CD4-positive, alpha-beta memory T cell (primary cell): Measurements from ENCODE around the gene PMM2. TPM values are rescaled to one million over a fixed set of nuclear protein-coding genes. Genes with fewer than 3 reads are reported as not detected.
A peak's percentile ranks its signal among the peaks of the same experiment; 100 is the strongest.
"Not testable (repeated sequence)": the region's sequence is repeated elsewhere in the genome, so short reads cannot be mapped to it uniquely, and the experiment has no call there.

ENCODE experiments used
- CTCF ChIA-PET: fragments of 350-600 bp; sonication (Branson Sonifier 250); formaldehyde crosslinking; loops from one replicate; lab custom pipeline; 2021; ENCODE audit warnings: inconsistent platforms; ENCODE audit not compliant: partially characterized antibody; lab: Charles Lee
- POLR2A ChIA-PET: fragments of 350-600 bp; sonication (Branson Sonifier 250); formaldehyde crosslinking; loops from one replicate; lab custom pipeline; 2021; ENCODE audit not compliant: partially characterized antibody; lab: Charles Lee
- DNase-seq, 5 donors: peaks; one replicate each; pipeline versions ENCODE4 v3.0.0 to v3.0.0-alpha.2; 2020 to 2022; ENCODE audit warnings: mixed read lengths in 1 of 5
- H3K27ac ChIP-seq: one replicate; pipeline ENCODE4 v1.7.0; 2013; ENCODE audit warnings: low read depth, low read length
- H3K27me3 ChIP-seq: 2 replicates; pipeline ENCODE4 v1.7.0; 2013; ENCODE audit warnings: mild to moderate bottlenecking, low read length, moderate library complexity; ENCODE audit not compliant: insufficient read depth
- H3K36me3 ChIP-seq: 2 replicates; pipeline ENCODE4 v1.7.0; 2013; ENCODE audit warnings: mild to moderate bottlenecking, low read length, moderate library complexity; ENCODE audit not compliant: insufficient read depth
- H3K4me1 ChIP-seq: 2 replicates; pipeline ENCODE4 v1.7.0; 2013; ENCODE audit warnings: mild to moderate bottlenecking, low read length, moderate library complexity; ENCODE audit not compliant: insufficient read depth
- H3K4me3 ChIP-seq, 2 donors: one replicate each; pipeline ENCODE4 v1.7.0; 2013; ENCODE audit warnings: low read length in 2 of 2, mild to moderate bottlenecking in 1 of 2
- H3K9me3 ChIP-seq, 2 donors: one replicate each; pipeline ENCODE4 v1.7.0; 2013; ENCODE audit warnings: low read length in 2 of 2, control low read depth in 1 of 2; ENCODE audit not compliant: control insufficient read depth in 1 of 2
- H3K27ac Mint-ChIP-seq, 7 donors: one replicate each; pipeline ENCODE4 v1.8.0; 2020 to 2021; ENCODE audit warnings: mixed read lengths in 7 of 7, mild to moderate bottlenecking in 6 of 7, inconsistent platforms in 3 of 7, moderate library complexity in 3 of 7
- H3K27me3 Mint-ChIP-seq, 2 donors: one replicate each; pipeline ENCODE4 v1.8.0; 2020 to 2021; ENCODE audit warnings: mixed read lengths in 2 of 2
- H3K36me3 Mint-ChIP-seq, 2 donors: one replicate each; pipeline ENCODE4 v1.8.0; 2020 to 2021; ENCODE audit warnings: mixed read lengths in 2 of 2, inconsistent platforms in 1 of 2, mild to moderate bottlenecking in 1 of 2
- H3K4me1 Mint-ChIP-seq, 4 donors: one replicate each; pipeline ENCODE4 v1.8.0; 2020 to 2021; ENCODE audit warnings: mixed read lengths in 4 of 4, mild to moderate bottlenecking in 1 of 4
- H3K4me3 Mint-ChIP-seq, 8 donors: one replicate each; pipeline ENCODE4 v1.8.0; 2020 to 2021; ENCODE audit warnings: mixed read lengths in 8 of 8, mild to moderate bottlenecking in 7 of 8, moderate library complexity in 6 of 8, inconsistent platforms in 3 of 8
- H3K9me3 Mint-ChIP-seq, 8 donors: one replicate each; pipeline ENCODE4 v1.8.0; 2020 to 2021; ENCODE audit warnings: mixed read lengths in 8 of 8, mild to moderate bottlenecking in 5 of 8, inconsistent platforms in 3 of 8, moderate library complexity in 1 of 8
- intact Hi-C: fragments of 100-400 bp; cut with micrococcal nuclease; formaldehyde crosslinking; loops from one replicate; pipeline ENCODE4 v1.15.1; 2023
- polyA plus RNA-seq, 2 donors: library from polyadenylated mRNA; unstranded; fragments of 300-500 nt; fragmentation: Illumina TruSeq; gene quantifications; one replicate each; pipeline ENCODE4 v1.2.3, GENCODE V29; 2021
- total RNA-seq, 2 experiments: library from RNA; stranded (reverse); gene quantifications; one replicate each; pipeline ENCODE4 v1.2.3, GENCODE V29; 2021

PMM2 gene
- total and polyA plus RNA-seq, 4 experiments from 2014 or later: 21.2 to 61.7 (median 43.4) TPM

DNA sequence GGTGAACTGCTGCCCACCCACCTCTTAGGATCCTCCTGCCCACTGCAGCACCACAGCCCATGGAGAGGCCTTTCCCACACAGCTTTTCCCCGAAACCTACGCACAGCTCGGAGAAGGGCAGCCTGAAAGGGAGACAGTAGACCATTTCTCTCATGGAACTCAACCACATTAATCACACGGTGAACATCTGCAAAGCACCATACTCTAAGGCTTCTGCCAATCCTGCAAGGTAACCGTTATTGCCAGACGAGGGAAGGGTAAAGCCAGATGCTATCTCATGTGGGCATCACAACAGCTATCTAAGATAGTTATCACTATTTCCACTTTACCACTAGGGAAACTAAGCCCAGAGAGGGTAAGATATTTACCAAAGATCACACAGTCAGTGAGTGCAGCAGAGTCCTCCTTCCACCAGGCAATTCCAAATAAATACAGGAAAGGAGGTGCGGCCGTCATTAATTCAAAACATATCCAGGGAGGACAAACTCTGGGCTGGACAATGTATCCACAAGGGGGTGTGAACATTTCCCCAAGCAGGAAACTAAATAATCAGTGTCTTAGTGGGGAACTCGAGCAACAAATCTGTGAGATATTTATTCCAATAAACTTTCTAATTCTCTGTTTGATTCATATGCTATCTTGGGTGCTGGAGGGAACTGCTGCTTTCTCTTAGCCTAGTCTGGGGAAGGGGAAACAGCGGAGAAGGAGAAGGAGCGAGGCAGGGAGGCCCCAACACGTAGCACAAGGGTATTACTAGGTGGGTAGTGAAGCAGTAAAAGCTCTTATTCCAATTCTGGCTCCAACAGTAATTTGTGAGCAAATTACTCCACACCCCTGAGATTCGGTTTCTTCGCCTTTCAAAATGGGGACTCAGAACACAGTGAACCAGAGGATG lies 923 bp upstream of the PMM2 start:
- peak overlapping the region; percentile 88 to 97 (median 94) for H3K27ac Mint-ChIP-seq

DNA sequence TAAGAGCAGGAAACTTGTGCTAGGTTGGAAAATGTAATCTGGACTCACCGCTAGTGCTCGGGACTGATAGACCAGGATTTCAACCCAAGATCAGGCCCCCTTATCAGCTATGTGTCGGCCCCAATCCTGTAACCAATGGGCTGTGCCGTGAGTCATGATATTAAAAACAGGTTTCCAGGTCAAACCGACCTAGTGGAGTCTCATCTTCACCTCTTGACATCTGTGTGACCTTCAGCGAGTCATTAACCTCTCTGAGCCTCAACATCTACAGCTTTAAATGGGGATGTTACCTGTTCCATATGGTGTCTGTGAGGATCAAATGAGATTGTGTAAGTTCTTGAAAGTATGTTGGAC lies 512 bp downstream of the PMM2 start:
- POLR2A ChIA-PET: interaction anchor here (1.2 to 3.3 kb wide), 4 partner anchors 70 to 305 kb away, joined by 3 to 32 read pairs (median 8); partner anchors contain the start of genes CARHSP1 and HAPSTR1
- no peaks in the 10 kb centered on the region for H3K9me3 ChIP-seq
- H3K27me3 Mint-ChIP-seq: no peaks in the 10 kb centered on the region
- intact Hi-C loops: no loop called here
- DNase-seq: peak in 1 of 5 donors; percentile 53
- peaks cover 23 to 57% (median 34%) of the 10 kb centered on the region in 4 donors for H3K4me1 Mint-ChIP-seq
- H3K36me3 Mint-ChIP-seq: peaks cover 13 to 36% of the 10 kb centered on the region in 2 donors
- peak overlapping the region; percentile 81 for H3K27ac ChIP-seq
- CTCF ChIA-PET: interaction anchor here (2.3 kb wide), 1 partner anchor 82 kb away, joined by 11 read pairs; no protein-coding TSS in a partner anchor
- peaks cover 44% of the 10 kb centered on the region for H3K4me1 ChIP-seq
- H3K9me3 Mint-ChIP-seq: peaks cover 0 to 2% (median 0%) of the 10 kb centered on the region in 8 donors
- peaks cover 14% of the 10 kb centered on the region for H3K36me3 ChIP-seq
- H3K27me3 ChIP-seq: no peaks in the 10 kb centered on the region
- H3K27ac Mint-ChIP-seq: peak overlapping the region; percentile 88 to 97 (median 94)
- H3K4me3 Mint-ChIP-seq: peak overlapping the region; percentile 93 to 98 (median 95)
- H3K4me3 ChIP-seq: peak overlapping the region; percentile 73 to 97

More for the DNA sequence above, 923 bp upstream of the PMM2 start:
- Mint-ChIP-seq H3K36me3 (peaks cover 3 to 25% of the 10 kb centered on the region in 2 donors), H3K9me3 (peaks cover 0 to 2% (median 0%) of the 10 kb centered on the region in 8 donors), H3K4me1 (peaks cover 25 to 51% (median 34%) of the 10 kb centered on the region in 4 donors), H3K4me3 (peak overlapping the region; percentile 93 to 98 (median 95)), H3K27me3 (no peaks in the 10 kb centered on the region)
- Histone ChIP-seq H3K4me3 (peak overlapping the region; percentile 73 to 97), H3K36me3 (peaks cover under 1% of the 10 kb centered on the region), H3K9me3 (no peaks in the 10 kb centered on the region), H3K27me3 (no peaks in the 10 kb centered on the region), H3K4me1 (peaks cover 44% of the 10 kb centered on the region), H3K27ac (peak overlapping the region; percentile 81)
- intact Hi-C loops: loop anchor here (1.0 kb wide), 5 partner anchors 72 to 295 kb away; partner anchors contain the start of genes ABAT, HAPSTR1 and METTL22
- DNase-seq: no peak
- POLR2A ChIA-PET: interaction anchor here (0.7 to 3.3 kb wide), 9 partner anchors 10 to 306 kb away, joined by 3 to 32 read pairs (median 4); partner anchors contain the start of genes ABAT, CARHSP1 and HAPSTR1
- CTCF ChIA-PET: interaction anchor here (1.2 to 2.3 kb wide), 2 partner anchors 83 to 166 kb away, joined by 4 to 11 read pairs; no protein-coding TSS in a partner anchor

DNA sequence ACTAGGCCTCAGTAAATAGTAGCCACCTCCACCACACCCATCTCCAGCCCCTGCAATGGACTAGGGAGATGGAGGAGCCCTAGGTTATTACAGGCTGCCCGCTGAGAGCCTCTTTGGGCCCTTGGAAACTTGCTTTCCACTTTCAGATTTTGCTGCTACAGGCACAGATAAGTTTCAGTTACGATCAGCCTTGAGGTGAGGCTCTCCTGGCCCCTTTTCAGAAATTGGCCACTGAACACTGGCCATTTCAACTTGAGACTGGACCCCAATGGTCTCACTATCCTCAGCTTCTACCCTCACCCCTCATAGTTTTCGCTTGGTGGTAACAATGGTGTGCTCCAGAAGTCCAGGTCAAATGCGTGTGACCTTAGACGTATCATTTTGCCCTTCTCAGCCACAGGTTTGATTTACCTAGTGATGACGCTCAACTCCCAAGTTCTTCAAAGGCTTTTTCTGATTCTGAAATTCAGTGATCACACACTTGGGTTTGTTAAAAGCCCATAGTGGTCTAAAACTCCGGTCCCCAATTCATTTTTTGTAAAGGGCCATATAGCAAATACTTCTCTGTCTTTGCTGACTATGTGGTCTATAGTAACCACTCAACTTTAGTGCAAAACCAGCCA lies 1.0 kb downstream of the PMM2 start:
- H3K4me1 Mint-ChIP-seq: peaks cover 23 to 60% (median 37%) of the 10 kb centered on the region in 4 donors

DNA sequence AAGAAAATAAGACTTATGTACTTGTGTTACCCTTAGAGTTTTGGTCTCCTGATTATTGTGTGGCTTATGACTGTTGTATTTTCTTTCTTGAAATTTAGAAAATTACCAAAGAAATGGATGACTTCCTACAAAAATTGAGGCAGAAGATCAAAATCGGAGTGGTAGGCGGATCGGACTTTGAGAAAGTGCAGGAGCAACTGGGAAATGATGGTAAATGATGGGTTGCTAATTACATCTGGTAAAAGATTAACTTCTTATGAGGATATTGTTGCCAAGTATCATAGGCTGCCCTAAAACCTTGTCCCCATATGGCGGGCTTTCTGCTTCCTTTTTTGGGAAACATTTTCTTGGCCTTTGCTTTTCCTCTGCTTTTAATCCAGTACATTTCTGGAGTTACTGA lies 4.1 kb downstream of the PMM2 start:
- H3K27ac Mint-ChIP-seq: no peak overlapping the region
- H3K9me3 ChIP-seq: no peaks in the 10 kb centered on the region
- H3K4me3 ChIP-seq: no peak overlapping the region
- peaks cover 25 to 54% of the 10 kb centered on the region in 2 donors for H3K36me3 Mint-ChIP-seq
- DNase-seq: no peak
- peaks cover 0 to 2% (median 0%) of the 10 kb centered on the region in 8 donors for H3K9me3 Mint-ChIP-seq
- no peaks in the 10 kb centered on the region for H3K27me3 ChIP-seq
- peaks cover 18 to 41% (median 27%) of the 10 kb centered on the region in 4 donors for H3K4me1 Mint-ChIP-seq
- H3K4me1 ChIP-seq: peaks cover 32% of the 10 kb centered on the region
- H3K36me3 ChIP-seq: peaks cover 33% of the 10 kb centered on the region
- POLR2A ChIA-PET: no interaction called here
- no peak overlapping the region for H3K27ac ChIP-seq
- no peaks in the 10 kb centered on the region for H3K27me3 Mint-ChIP-seq
- CTCF ChIA-PET: interaction anchor here (0.9 kb wide), 1 partner anchor 295 kb away, joined by 4 read pairs; no protein-coding TSS in a partner anchor
- H3K4me3 Mint-ChIP-seq: no peak overlapping the region
- intact Hi-C loops: no loop called here

More for the DNA sequence above, 1.0 kb downstream of the PMM2 start:
- H3K4me1 ChIP-seq: peaks cover 44% of the 10 kb centered on the region
- Mint-ChIP-seq H3K27ac (peak overlapping the region; percentile 69 to 97 (median 94)), H3K36me3 (peaks cover 16 to 39% of the 10 kb centered on the region in 2 donors), H3K27me3 (no peaks in the 10 kb centered on the region), H3K4me3 (peak overlapping the region; percentile 93 to 98 (median 95)), H3K9me3 (peaks cover 0 to 2% (median 0%) of the 10 kb centered on the region in 8 donors)
- CTCF ChIA-PET: no interaction called here
- intact Hi-C loops: no loop called here
- no peaks in the 10 kb centered on the region for H3K9me3 ChIP-seq
- peak overlapping the region; percentile 81 for H3K27ac ChIP-seq
- H3K36me3 ChIP-seq: peaks cover 16% of the 10 kb centered on the region
- DNase-seq: no peak
- no peaks in the 10 kb centered on the region for H3K27me3 ChIP-seq
- POLR2A ChIA-PET: interaction anchor here (2.1 to 3.3 kb wide), 2 partner anchors 70 to 293 kb away, joined by 14 to 32 read pairs; partner anchors contain the start of genes CARHSP1 and HAPSTR1
- H3K4me3 ChIP-seq: peak overlapping the region; percentile 73 to 97

DNA sequence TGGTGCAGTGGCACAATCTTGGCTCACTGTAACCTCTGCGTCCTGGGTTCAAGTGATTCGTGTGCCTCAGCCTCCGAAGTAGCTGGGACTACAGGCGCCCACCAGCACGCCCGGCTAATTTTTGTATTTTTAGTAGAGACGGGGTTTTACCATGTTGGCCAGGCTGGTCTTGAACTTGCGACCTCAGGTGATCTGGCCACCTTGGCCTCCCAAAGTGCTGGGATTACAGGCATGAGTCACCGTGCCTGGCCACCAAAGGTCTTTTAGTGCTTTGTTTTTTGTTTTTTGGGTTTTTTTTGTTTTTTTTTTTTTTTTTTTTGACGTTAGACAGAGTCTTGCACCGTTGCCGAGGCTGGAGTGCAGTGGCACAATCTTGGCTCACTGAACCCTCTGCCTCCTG lies 6.1 kb downstream of the PMM2 start:
- H3K4me3 Mint-ChIP-seq, H3K27me3 ChIP-seq, H3K27ac ChIP-seq, H3K27me3 Mint-ChIP-seq, H3K9me3 ChIP-seq, H3K9me3 Mint-ChIP-seq, DNase-seq, H3K27ac Mint-ChIP-seq, H3K4me3 ChIP-seq, intact Hi-C loops, POLR2A ChIA-PET: not testable (repeated sequence)
- CTCF ChIA-PET: interaction anchor here (0.6 kb wide), 1 partner anchor 367 kb away, joined by 3 read pairs; no protein-coding TSS in a partner anchor
- Histone ChIP-seq H3K4me1 (peaks cover 15% of the 10 kb centered on the region), H3K36me3 (peaks cover 49% of the 10 kb centered on the region)
- peaks cover 9 to 21% (median 16%) of the 10 kb centered on the region in 4 donors for H3K4me1 Mint-ChIP-seq
- peaks cover 38 to 61% of the 10 kb centered on the region in 2 donors for H3K36me3 Mint-ChIP-seq

DNA sequence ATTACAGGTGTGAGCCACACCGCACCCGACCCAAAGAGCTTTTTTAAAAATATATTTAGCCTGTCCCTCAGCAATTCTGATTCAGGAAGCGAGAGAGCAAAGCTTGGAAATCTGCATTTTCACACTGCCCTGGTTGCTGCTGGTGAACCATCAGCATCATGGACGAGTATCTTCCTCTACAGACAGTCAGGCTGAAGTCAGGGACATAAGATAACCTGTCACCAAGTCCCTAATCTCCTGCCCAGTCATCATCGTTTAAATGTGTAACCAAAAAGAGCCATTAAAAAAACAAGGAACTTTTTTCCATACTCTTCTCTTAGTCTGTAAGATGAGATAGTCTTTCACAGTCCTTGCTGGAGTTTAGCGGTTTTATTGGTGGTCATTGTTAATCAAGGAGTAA lies 6.7 kb downstream of the PMM2 start:
- H3K36me3 Mint-ChIP-seq: peaks cover 41 to 65% of the 10 kb centered on the region in 2 donors

More for the DNA sequence above, 6.7 kb downstream of the PMM2 start:
- H3K4me3 ChIP-seq: no peak overlapping the region
- no peaks in the 10 kb centered on the region for H3K9me3 Mint-ChIP-seq
- H3K4me1 ChIP-seq: peaks cover 10% of the 10 kb centered on the region
- CTCF ChIA-PET: no interaction called here
- H3K27ac ChIP-seq: no peak overlapping the region
- H3K4me3 Mint-ChIP-seq: no peak overlapping the region
- DNase-seq: no peak
- H3K9me3 ChIP-seq: no peaks in the 10 kb centered on the region
- POLR2A ChIA-PET: no interaction called here
- peak overlapping the region in 1 of 7 donors; percentile 60 for H3K27ac Mint-ChIP-seq
- no peaks in the 10 kb centered on the region for H3K27me3 ChIP-seq
- no peaks in the 10 kb centered on the region for H3K27me3 Mint-ChIP-seq
- intact Hi-C loops: no loop called here
- peaks cover 4 to 15% (median 11%) of the 10 kb centered on the region in 4 donors for H3K4me1 Mint-ChIP-seq
- H3K36me3 ChIP-seq: peaks cover 54% of the 10 kb centered on the region
